Peyer's patch (tissue), 4 donors: ENCODE data around the gene PPP2R5C. TPM values are rescaled to one million over a fixed set of nuclear protein-coding genes. Genes with fewer than 3 reads are reported as not detected.

Experiments used
- DNase-seq, 3 donors: peaks; one replicate each; pipeline ENCODE4 v3.0.0-alpha.2; 2017 to 2019
- H3K27ac ChIP-seq, 4 donors: fragments of 200-600 bp; sonication (generic); one replicate each; pipeline ENCODE4 v1.5.1; 2016 to 2019
- H3K27me3 ChIP-seq, 2 donors: fragments of 200-600 bp; sonication (generic); one replicate each; pipeline ENCODE4 v1.5.1; 2019
- H3K36me3 ChIP-seq, 3 donors: fragments of 200-600 bp; sonication (generic); one replicate each; pipeline ENCODE4 v1.5.1; 2016 to 2019
- H3K4me1 ChIP-seq, 4 donors: fragments of 200-600 bp; sonication (generic); one replicate each; pipeline ENCODE4 v1.5.1; 2016 to 2019
- H3K4me3 ChIP-seq, 4 donors: fragments of 200-600 bp; sonication (generic); 1 replicate in 3 of 4; 2 replicates in 1 of 4; pipeline ENCODE4 v1.5.1; 2016 to 2019; ENCODE audit warnings: mild to moderate bottlenecking in 1 of 4
- H3K9me3 ChIP-seq, 4 donors: fragments of 200-600 bp; sonication (generic); one replicate each; pipeline ENCODE4 v1.5.1; 2016 to 2019; ENCODE audit warnings: mild to moderate bottlenecking in 1 of 4
- POLR2A ChIP-seq, 2 donors: fragments of 450-650 bp; IDR thresholded peaks; one replicate each; pipeline ENCODE4 v1.5.1; 2017; ENCODE audit warnings: antibody characterized with exemption in 2 of 2, mild to moderate bottlenecking in 2 of 2, moderate library complexity in 2 of 2
- total RNA-seq, 4 donors: library from RNA; depleted of rRNA; stranded (reverse); fragments of >200 nt; gene quantifications; one replicate each; pipeline ENCODE4 v1.1.0, GENCODE V29; 2016
- TF ChIP-seq, protein P1 (sequence below), 6 experiments: fragments of 450-650 bp in 4 of 6; fragments of 200-600 bp in 2 of 6; sonication (generic) in 1 of 6; IDR thresholded peaks; one replicate each; pipeline ENCODE4 v1.5.1; 2017 to 2019; ENCODE audit warnings: antibody characterized with exemption in 6 of 6, mild to moderate bottlenecking in 3 of 6, moderate library complexity in 1 of 6

The PPP2R5C gene
- total RNA-seq, 4 donors from 2014 or later = 87.6 to 137 (median 91.9) TPM

- TF ChIP-seq POLR2A (IDR thresholded peaks at IDR 0.05) = no peak
- TF ChIP-seq, protein P1, sequence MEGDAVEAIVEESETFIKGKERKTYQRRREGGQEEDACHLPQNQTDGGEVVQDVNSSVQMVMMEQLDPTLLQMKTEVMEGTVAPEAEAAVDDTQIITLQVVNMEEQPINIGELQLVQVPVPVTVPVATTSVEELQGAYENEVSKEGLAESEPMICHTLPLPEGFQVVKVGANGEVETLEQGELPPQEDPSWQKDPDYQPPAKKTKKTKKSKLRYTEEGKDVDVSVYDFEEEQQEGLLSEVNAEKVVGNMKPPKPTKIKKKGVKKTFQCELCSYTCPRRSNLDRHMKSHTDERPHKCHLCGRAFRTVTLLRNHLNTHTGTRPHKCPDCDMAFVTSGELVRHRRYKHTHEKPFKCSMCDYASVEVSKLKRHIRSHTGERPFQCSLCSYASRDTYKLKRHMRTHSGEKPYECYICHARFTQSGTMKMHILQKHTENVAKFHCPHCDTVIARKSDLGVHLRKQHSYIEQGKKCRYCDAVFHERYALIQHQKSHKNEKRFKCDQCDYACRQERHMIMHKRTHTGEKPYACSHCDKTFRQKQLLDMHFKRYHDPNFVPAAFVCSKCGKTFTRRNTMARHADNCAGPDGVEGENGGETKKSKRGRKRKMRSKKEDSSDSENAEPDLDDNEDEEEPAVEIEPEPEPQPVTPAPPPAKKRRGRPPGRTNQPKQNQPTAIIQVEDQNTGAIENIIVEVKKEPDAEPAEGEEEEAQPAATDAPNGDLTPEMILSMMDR (IDR thresholded peaks at IDR 0.05) = no peak
- no peak overlapping the region for H3K4me3 ChIP-seq
- H3K4me1 ChIP-seq = peaks cover 0 to 6% (median 0%) of the 10 kb centered on the region in 4 donors
- no peaks in the 10 kb centered on the region for H3K36me3 ChIP-seq
- H3K9me3 ChIP-seq = no peaks in the 10 kb centered on the region
- no peaks in the 10 kb centered on the region for H3K27me3 ChIP-seq
- peak overlapping the region in 1 of 4 donors; percentile 50 for H3K27ac ChIP-seq
- DNase-seq = no peak
Observed at GRCh38 chr14:101774814-101775213, 13.3 kb downstream of the PPP2R5C start.

DNA sequence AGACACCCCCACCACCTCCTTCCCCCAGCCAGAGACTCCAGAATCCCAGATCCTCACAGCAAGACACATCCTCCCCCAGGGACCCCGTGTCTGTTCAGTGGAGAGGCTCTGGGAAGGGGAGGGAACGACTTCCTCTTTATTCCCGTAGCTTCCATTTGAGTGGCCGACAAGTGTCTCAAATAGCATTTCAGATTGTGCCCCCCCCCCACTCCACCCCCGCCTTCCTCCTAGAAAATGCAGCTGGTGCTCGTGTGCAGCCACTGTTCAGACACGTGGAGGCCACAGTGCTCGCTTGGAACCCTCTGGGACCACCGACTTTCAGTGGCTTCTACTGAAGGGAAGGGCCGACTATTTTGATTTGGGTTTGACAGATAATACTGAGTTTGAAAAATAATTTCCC, 14.3 kb downstream of the PPP2R5C start:
- Histone ChIP-seq H3K4me1 (peaks cover 0 to 10% (median 4%) of the 10 kb centered on the region in 4 donors), H3K36me3 (no peaks in the 10 kb centered on the region), H3K27ac (peak overlapping the region in 1 of 4 donors; percentile 50), H3K4me3 (no peak overlapping the region), H3K9me3 (no peaks in the 10 kb centered on the region), H3K27me3 (no peaks in the 10 kb centered on the region)
- DNase-seq = peak in 1 of 3 donors; percentile 36
- TF ChIP-seq, protein P1 (IDR thresholded peaks at IDR 0.05) = no peak

DNA sequence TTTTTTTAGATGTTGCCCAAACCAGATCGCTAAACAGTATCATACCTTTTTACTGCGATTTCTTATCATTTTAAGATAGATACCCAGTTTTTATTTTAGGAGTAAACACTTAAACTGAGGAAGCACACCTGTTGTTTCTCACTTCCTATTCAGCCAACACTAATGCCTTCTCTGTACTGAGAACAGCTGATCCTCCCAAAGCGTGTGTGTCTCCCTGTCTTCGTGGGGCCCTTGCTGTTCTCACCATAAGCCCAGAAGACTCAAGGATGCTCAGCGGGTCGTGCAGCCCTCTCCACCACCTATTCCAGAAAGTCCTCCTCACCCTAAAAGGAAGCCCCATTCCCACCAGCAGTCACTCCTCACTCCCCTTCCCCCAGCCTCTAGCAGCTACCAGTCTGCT, 14.8 kb downstream of the PPP2R5C start:
- Histone ChIP-seq H3K9me3 (no peaks in the 10 kb centered on the region), H3K27me3 (no peaks in the 10 kb centered on the region), H3K4me1 (peaks cover 0 to 15% (median 9%) of the 10 kb centered on the region in 4 donors), H3K4me3 (no peak overlapping the region), H3K27ac (peak overlapping the region in 1 of 4 donors; percentile 50), H3K36me3 (no peaks in the 10 kb centered on the region)
- DNase-seq = peak in 1 of 3 donors; percentile 38
- no peak for TF ChIP-seq POLR2A (IDR thresholded peaks at IDR 0.05)
- TF ChIP-seq, protein P1 (IDR thresholded peaks at IDR 0.05) = no peak

DNA sequence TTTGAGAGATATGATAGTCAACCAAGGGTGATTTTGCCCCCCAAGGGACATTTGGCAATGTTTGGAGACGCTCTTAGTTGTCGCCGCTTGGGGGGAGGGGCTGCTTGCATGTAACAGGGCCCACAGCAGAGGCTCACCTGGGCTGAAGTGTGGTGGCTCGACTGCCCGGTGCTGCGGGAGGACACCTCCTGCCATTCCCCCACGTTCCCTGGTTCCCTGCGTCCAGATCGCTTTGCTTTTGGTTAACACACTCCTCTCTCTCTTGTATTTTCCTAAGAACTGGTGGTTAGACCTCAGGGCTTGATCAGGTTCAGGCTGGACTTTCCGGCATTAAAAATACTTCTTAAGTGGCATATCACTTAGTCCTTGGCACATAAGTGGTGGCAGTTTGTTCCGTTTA, 18.9 kb downstream of the PPP2R5C start:
- DNase-seq = no peak
- Histone ChIP-seq H3K4me1 (peaks cover 0 to 18% (median 11%) of the 10 kb centered on the region in 4 donors), H3K27me3 (no peaks in the 10 kb centered on the region), H3K36me3 (no peaks in the 10 kb centered on the region), H3K27ac (no peak overlapping the region), H3K4me3 (peak overlapping the region in 1 of 4 donors; percentile 70), H3K9me3 (no peaks in the 10 kb centered on the region)
- TF ChIP-seq, protein P1 (IDR thresholded peaks at IDR 0.05) = no peak
- TF ChIP-seq POLR2A (IDR thresholded peaks at IDR 0.05) = no peak

DNA sequence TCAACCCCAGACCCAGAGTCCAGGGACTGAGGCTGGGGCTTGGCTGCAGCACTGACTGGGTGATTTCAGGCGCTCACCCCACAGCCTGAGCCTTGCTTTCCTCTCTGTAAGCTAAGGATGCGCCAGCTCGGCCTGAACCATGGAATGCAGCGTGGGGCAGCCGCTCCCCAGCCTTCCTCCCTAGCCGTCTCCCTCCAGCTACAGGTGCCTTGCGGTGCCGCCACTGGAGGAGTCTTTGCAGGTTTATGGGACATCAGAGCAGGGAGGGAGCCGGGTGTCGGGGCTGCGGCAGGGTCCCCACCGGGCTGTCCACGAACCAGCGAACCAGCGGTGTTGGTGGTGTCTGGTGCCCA, 19.4 kb downstream of the PPP2R5C start:
- no peak for TF ChIP-seq POLR2A (IDR thresholded peaks at IDR 0.05)
- TF ChIP-seq, protein P1 (IDR thresholded peaks at IDR 0.05) = no peak
- Histone ChIP-seq H3K27me3 (no peaks in the 10 kb centered on the region), H3K9me3 (no peaks in the 10 kb centered on the region), H3K27ac (peak overlapping the region in 2 of 4 donors; percentile 31 to 65), H3K4me3 (peak overlapping the region; percentile 47 to 70 (median 62)), H3K36me3 (no peaks in the 10 kb centered on the region), H3K4me1 (peaks cover 0 to 16% (median 10%) of the 10 kb centered on the region in 4 donors)
- DNase-seq = no peak
